HCT116 (cell line): ENCODE measurements around the gene SPATA3. TPM values are rescaled to one million over a fixed set of nuclear protein-coding genes. Genes with fewer than 3 reads are reported as not detected.

Source experiments
- ATAC-seq: fragments of 200-7000 bp; cut with Tn5 transposase; 2 replicates; pipeline ENCODE4 v1.9.1; 2020; ENCODE audit warnings: mild to moderate bottlenecking, moderate library complexity
- BruUV-seq: library from RNA; stranded (reverse); fragments of 400-500 nt; replicated peaks from 2 replicates; lab custom pipeline; 2021; lab: Mats Ljungman, UMichigan
- CTCF ChIA-PET: fragments of 300-600 bp; sonication (Branson Sonifier 250); formaldehyde crosslinking; loops from one replicate; lab custom pipeline; 2021; ENCODE audit warnings: antibody characterized with exemption; lab: Charles Lee
- POLR2A ChIA-PET: fragments of 300-600, 350-600 bp; sonication (Branson Sonifier 250); formaldehyde crosslinking; loops from one replicate; lab custom pipeline; 2021; ENCODE audit warnings: antibody characterized with exemption; lab: Charles Lee
- RAD21 ChIA-PET, 2 experiments: fragments of 300-600 bp; sonication (Branson Sonifier 250); formaldehyde crosslinking; loops; one replicate each; lab custom pipeline; 2023; ENCODE audit warnings: low total read pairs in 2 of 2; ENCODE audit not compliant: uncharacterized antibody in 2 of 2, unreplicated experiment in 2 of 2, low non-redundant PET in 1 of 2; lab: Charles Lee
- DNase-seq: peaks from one replicate; pipeline ENCODE4 v3.0.0-alpha.2; 2010; ENCODE audit warnings: low read depth, low spot score
- H2AFZ ChIP-seq: fragments of 200-600 bp; shearing (Covaris generic), sonication (generic); 2 replicates; pipeline ENCODE4 v1.6.1; 2017; ENCODE audit warnings: low read depth, mixed run types, mixed read lengths, antibody characterized with exemption, low read length; ENCODE audit not compliant: poor library complexity, severe bottlenecking
- H3K27ac ChIP-seq: 2 replicates; pipeline ENCODE4 v1.5.1; 2012; ENCODE audit warnings: low read depth, low read length
- H3K27me3 ChIP-seq: fragments of 200-600 bp; sonication (generic); 2 replicates; pipeline ENCODE4 v1.6.1; 2016; ENCODE audit warnings: mixed run types, low read length, mixed read lengths; ENCODE audit not compliant: insufficient read depth
- H3K36me3 ChIP-seq, 2 experiments: fragments of 200-500 bp in 1 of 2; fragments of 200-600 bp in 1 of 2; sonication (Bioruptor generic) in 1 of 2; sonication (generic) in 1 of 2; 2 replicates each; pipeline versions ENCODE4 v1.5.1 to v1.6.1; 2014 to 2016; ENCODE audit warnings: low read length in 2 of 2, inconsistent platforms in 1 of 2, mixed read lengths in 1 of 2, mixed run types in 1 of 2; ENCODE audit not compliant: insufficient read depth in 2 of 2, control insufficient read depth in 1 of 2
- H3K4me1 ChIP-seq, 2 experiments: fragments of 200-600 bp in 1 of 2; sonication (generic) in 1 of 2; 2 replicates each; pipeline versions ENCODE4 v1.5.1 to v1.6.1; 2012 to 2017; ENCODE audit warnings: low read length in 2 of 2, inconsistent platforms in 1 of 2, mild to moderate bottlenecking in 1 of 2, mixed read lengths in 1 of 2, mixed run types in 1 of 2, moderate library complexity in 1 of 2; ENCODE audit not compliant: insufficient read depth in 2 of 2, control insufficient read depth in 1 of 2
- H3K4me2 ChIP-seq: fragments of 200-600 bp; sonication (generic); 2 replicates; pipeline ENCODE4 v1.6.1; 2017; ENCODE audit warnings: mixed run types, low read length, mixed read lengths
- H3K4me3 ChIP-seq, 2 experiments: fragments of 200-600 bp in 1 of 2; sonication (generic) in 1 of 2; replicated peaks in 1 of 2; 2 replicates each; pipeline ENCODE4 v1.5.1; 2011 to 2016; ENCODE audit warnings: low read length in 2 of 2, control low read depth in 1 of 2, low read depth in 1 of 2, mild to moderate bottlenecking in 1 of 2, mixed read lengths in 1 of 2, mixed run types in 1 of 2
- H3K79me2 ChIP-seq: fragments of 200-600 bp; sonication (generic); 2 replicates; pipeline ENCODE4 v1.6.1; 2017; ENCODE audit warnings: mild to moderate bottlenecking, mixed run types, low read length, moderate library complexity, mixed read lengths; ENCODE audit not compliant: insufficient read depth
- H3K9ac ChIP-seq: fragments of 200-600 bp; sonication (generic); 2 replicates; pipeline ENCODE4 v1.6.1; 2016; ENCODE audit warnings: low read length, mixed read lengths
- H3K9me2 ChIP-seq: fragments of 200-600 bp; sonication (generic), shearing (Covaris generic); 2 replicates; pipeline ENCODE4 v1.6.1; 2017; ENCODE audit warnings: mixed run types, mild to moderate bottlenecking, moderate library complexity; ENCODE audit not compliant: insufficient read depth
- H3K9me3 ChIP-seq, 2 experiments: fragments of 200-500 bp in 1 of 2; fragments of 200-600 bp in 1 of 2; sonication (Bioruptor generic) in 1 of 2; sonication (generic) in 1 of 2; 2 replicates each; pipeline ENCODE4 v1.6.1; 2014 to 2017; ENCODE audit warnings: low read length in 2 of 2, mixed read lengths in 2 of 2, inconsistent platforms in 1 of 2, low read depth in 1 of 2, mild to moderate bottlenecking in 1 of 2, mixed run types in 1 of 2, moderate library complexity in 1 of 2; ENCODE audit not compliant: control insufficient read depth in 1 of 2, insufficient read depth in 1 of 2
- H4K20me1 ChIP-seq: fragments of 200-600 bp; sonication (generic), shearing (Covaris generic); 2 replicates; pipeline ENCODE4 v1.6.1; 2017; ENCODE audit warnings: mixed run types, mild to moderate bottlenecking, moderate library complexity; ENCODE audit not compliant: insufficient read depth
- CBX3 ChIP-seq: IDR thresholded peaks from 2 replicates; pipeline ENCODE4 v1.6.1; 2012; ENCODE audit warnings: low read depth
- CEBPB ChIP-seq: IDR thresholded peaks from 2 replicates; pipeline ENCODE4 v1.6.1; 2012; ENCODE audit warnings: low read depth
- EGR1 ChIP-seq: IDR thresholded peaks from 2 replicates; pipeline ENCODE4 v1.6.1; 2012; ENCODE audit warnings: low read depth
- ELF1 ChIP-seq: IDR thresholded peaks from 2 replicates; pipeline ENCODE4 v1.6.1; 2012; ENCODE audit warnings: low read depth, borderline replicate concordance
- FOSL1 ChIP-seq: IDR thresholded peaks from 2 replicates; pipeline ENCODE4 v1.6.1; 2012; ENCODE audit warnings: low read depth
- POLR2AphosphoS5 ChIP-seq: IDR thresholded peaks from 2 replicates; pipeline ENCODE4 v1.6.1; 2011; ENCODE audit warnings: mild to moderate bottlenecking, low read depth, low read length, moderate library complexity
- RAD21 ChIP-seq: IDR thresholded peaks from 2 replicates; pipeline ENCODE4 v1.6.1; 2012; ENCODE audit warnings: low read depth, mild to moderate bottlenecking
- SRF ChIP-seq: IDR thresholded peaks from 2 replicates; pipeline ENCODE4 v1.6.1; 2012; ENCODE audit warnings: low read depth
- TCF7L2 ChIP-seq: IDR thresholded peaks from 2 replicates; pipeline ENCODE4 v1.7.0; 2011; ENCODE audit warnings: borderline replicate concordance, inconsistent platforms; ENCODE audit not compliant: insufficient read depth, insufficient read length; ENCODE audit errors: extremely low read depth
- ZFX ChIP-seq: fragments of 450-650 bp; IDR thresholded peaks from 2 replicates; pipeline ENCODE4 v1.6.1; 2017
- ZNF274 ChIP-seq: fragments of 200-500 bp; sonication (Bioruptor generic); IDR thresholded peaks from 2 replicates; pipeline ENCODE4 v1.6.1; 2014; ENCODE audit warnings: mild to moderate bottlenecking, low read depth, low read length, inconsistent platforms
- intact Hi-C: fragments of 100-400 bp; cut with micrococcal nuclease; formaldehyde crosslinking; loops from 2 replicates; pipeline ENCODE4 v1.10.0; 2022
- total RNA-seq: library from RNA; stranded (reverse); gene quantifications from one replicate; pipeline ENCODE4 v1.2.1, GENCODE V29; 2021; ENCODE audit not compliant: unreplicated experiment
- TF ChIP-seq, protein P1 (sequence below): IDR thresholded peaks from 2 replicates; pipeline ENCODE4 v1.6.1; 2012
- TF ChIP-seq, protein P2 (sequence below): IDR thresholded peaks from 2 replicates; pipeline ENCODE4 v1.6.1; 2012; ENCODE audit warnings: low read depth
- TF ChIP-seq, protein P3 (sequence below), 3 experiments: fragments of 200-600 bp in 1 of 3; sonication (generic) in 1 of 3; IDR thresholded peaks in 2 of 3; conservative IDR thresholded peaks in 1 of 3; 2 replicates each; pipeline ENCODE4 v1.5.1; 2012 to 2017; ENCODE audit warnings: low read depth in 2 of 3, low read length in 2 of 3, antibody characterized with exemption in 1 of 3, borderline replicate concordance in 1 of 3, control low read depth in 1 of 3, mild to moderate bottlenecking in 1 of 3, mixed read lengths in 1 of 3, mixed run types in 1 of 3, moderate library complexity in 1 of 3; ENCODE audit not compliant: insufficient read depth in 1 of 3

SPATA3 gene
- total RNA-seq, 1 experiment from 2014 or later: not detected

DNA sequence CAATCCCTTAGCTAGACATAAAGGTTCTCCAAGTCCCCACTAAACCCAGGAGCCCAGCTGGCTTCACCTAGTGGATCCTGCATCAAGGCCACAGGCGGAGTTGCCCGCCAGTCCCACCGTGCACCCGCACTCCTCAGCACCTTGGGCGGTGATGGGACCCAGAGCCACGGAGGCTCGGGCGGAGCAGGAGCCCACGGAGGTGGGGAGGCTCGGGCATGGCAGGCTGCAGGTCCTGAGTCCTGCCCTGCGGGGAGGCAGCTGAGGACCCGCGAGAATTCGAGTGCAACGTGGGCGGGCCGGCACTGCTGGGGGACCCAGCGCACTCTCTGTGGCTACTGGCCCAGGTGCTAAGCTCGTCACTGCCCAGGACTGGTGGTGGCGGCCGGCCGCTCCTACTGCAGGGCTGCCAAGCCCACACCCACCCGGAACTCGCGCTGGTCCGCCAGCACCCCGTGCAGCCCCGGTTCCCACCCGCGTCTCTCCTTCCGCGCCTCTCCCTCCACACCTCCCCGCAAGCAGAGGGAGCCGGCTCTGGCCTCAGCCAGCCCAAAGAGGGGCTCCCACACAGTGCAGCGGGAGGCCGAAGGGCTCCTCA, 31.7 kb upstream of the SPATA3 start:
- DNase-seq (no peak), ATAC-seq (no peak)
- H3K9ac ChIP-seq: no peak overlapping the region
- H3K9me3 ChIP-seq: no peaks in the 10 kb centered on the region
- RAD21 ChIA-PET: no interaction called here
- no peak overlapping the region for H3K4me3 ChIP-seq
- no peak overlapping the region for H2AFZ ChIP-seq
- CTCF ChIA-PET: no interaction called here
- H3K4me2 ChIP-seq: no peak overlapping the region
- BruUV-seq: no TSS peak
- POLR2A ChIA-PET: no interaction called here
- no peaks in the 10 kb centered on the region for H3K79me2 ChIP-seq
- intact Hi-C loops: no loop called here
- no peaks in the 10 kb centered on the region for H3K4me1 ChIP-seq
- no peaks in the 10 kb centered on the region for H3K36me3 ChIP-seq
- no peak overlapping the region for H3K27ac ChIP-seq
- no peaks in the 10 kb centered on the region for H3K9me2 ChIP-seq
- TF ChIP-seq POLR2AphosphoS5 (no peak), CBX3 (no peak), CEBPB (no peak), ZFX (no peak), EGR1 (no peak), TCF7L2 (no peak), FOSL1 (no peak), RAD21 (no peak), ELF1 (no peak), SRF (no peak), ZNF274 (no peak)
- TF ChIP-seq, protein P1, sequence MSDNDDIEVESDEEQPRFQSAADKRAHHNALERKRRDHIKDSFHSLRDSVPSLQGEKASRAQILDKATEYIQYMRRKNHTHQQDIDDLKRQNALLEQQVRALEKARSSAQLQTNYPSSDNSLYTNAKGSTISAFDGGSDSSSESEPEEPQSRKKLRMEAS: no peak
- TF ChIP-seq, protein P2, sequence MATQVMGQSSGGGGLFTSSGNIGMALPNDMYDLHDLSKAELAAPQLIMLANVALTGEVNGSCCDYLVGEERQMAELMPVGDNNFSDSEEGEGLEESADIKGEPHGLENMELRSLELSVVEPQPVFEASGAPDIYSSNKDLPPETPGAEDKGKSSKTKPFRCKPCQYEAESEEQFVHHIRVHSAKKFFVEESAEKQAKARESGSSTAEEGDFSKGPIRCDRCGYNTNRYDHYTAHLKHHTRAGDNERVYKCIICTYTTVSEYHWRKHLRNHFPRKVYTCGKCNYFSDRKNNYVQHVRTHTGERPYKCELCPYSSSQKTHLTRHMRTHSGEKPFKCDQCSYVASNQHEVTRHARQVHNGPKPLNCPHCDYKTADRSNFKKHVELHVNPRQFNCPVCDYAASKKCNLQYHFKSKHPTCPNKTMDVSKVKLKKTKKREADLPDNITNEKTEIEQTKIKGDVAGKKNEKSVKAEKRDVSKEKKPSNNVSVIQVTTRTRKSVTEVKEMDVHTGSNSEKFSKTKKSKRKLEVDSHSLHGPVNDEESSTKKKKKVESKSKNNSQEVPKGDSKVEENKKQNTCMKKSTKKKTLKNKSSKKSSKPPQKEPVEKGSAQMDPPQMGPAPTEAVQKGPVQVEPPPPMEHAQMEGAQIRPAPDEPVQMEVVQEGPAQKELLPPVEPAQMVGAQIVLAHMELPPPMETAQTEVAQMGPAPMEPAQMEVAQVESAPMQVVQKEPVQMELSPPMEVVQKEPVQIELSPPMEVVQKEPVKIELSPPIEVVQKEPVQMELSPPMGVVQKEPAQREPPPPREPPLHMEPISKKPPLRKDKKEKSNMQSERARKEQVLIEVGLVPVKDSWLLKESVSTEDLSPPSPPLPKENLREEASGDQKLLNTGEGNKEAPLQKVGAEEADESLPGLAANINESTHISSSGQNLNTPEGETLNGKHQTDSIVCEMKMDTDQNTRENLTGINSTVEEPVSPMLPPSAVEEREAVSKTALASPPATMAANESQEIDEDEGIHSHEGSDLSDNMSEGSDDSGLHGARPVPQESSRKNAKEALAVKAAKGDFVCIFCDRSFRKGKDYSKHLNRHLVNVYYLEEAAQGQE: no peak
- TF ChIP-seq, protein P3, sequence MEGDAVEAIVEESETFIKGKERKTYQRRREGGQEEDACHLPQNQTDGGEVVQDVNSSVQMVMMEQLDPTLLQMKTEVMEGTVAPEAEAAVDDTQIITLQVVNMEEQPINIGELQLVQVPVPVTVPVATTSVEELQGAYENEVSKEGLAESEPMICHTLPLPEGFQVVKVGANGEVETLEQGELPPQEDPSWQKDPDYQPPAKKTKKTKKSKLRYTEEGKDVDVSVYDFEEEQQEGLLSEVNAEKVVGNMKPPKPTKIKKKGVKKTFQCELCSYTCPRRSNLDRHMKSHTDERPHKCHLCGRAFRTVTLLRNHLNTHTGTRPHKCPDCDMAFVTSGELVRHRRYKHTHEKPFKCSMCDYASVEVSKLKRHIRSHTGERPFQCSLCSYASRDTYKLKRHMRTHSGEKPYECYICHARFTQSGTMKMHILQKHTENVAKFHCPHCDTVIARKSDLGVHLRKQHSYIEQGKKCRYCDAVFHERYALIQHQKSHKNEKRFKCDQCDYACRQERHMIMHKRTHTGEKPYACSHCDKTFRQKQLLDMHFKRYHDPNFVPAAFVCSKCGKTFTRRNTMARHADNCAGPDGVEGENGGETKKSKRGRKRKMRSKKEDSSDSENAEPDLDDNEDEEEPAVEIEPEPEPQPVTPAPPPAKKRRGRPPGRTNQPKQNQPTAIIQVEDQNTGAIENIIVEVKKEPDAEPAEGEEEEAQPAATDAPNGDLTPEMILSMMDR (IDR thresholded peaks at IDR 0.05 in 2 of 3, conservative IDR thresholded peaks at IDR 0.05 in 1 of 3; ENCODE audit: borderline replicate concordance in 1 of 3, insufficient read depth in 1 of 3, low read depth in 2 of 3, low read length in 2 of 3): no peak
- H4K20me1 ChIP-seq: no peaks in the 10 kb centered on the region
- H3K27me3 ChIP-seq: no peaks in the 10 kb centered on the region
